ENCODE measurements around the gene VTI1A. TPM values are rescaled to one million over a fixed set of nuclear protein-coding genes. Genes with fewer than 3 reads are reported as not detected.

The VTI1A gene
- total RNA-seq, 4 donors from 2014 or later = 27.0 to 61.3 (median 49.8) TPM

- Histone ChIP-seq H3K4me1 (no peaks in the 10 kb centered on the region), H3K9me3 (no peaks in the 10 kb centered on the region), H3K27ac (no peak overlapping the region), H3K27me3 (no peaks in the 10 kb centered on the region), H3K4me3 (no peak overlapping the region), H3K36me3 (no peaks in the 10 kb centered on the region)
- no peak for DNase-seq
- WGBS, 2 donors = 85 to 97% methylated on average over 2 of the region's 2 CpGs
- TF ChIP-seq POLR2A (IDR thresholded peaks at IDR 0.05) = no peak
- TF ChIP-seq, protein P1, sequence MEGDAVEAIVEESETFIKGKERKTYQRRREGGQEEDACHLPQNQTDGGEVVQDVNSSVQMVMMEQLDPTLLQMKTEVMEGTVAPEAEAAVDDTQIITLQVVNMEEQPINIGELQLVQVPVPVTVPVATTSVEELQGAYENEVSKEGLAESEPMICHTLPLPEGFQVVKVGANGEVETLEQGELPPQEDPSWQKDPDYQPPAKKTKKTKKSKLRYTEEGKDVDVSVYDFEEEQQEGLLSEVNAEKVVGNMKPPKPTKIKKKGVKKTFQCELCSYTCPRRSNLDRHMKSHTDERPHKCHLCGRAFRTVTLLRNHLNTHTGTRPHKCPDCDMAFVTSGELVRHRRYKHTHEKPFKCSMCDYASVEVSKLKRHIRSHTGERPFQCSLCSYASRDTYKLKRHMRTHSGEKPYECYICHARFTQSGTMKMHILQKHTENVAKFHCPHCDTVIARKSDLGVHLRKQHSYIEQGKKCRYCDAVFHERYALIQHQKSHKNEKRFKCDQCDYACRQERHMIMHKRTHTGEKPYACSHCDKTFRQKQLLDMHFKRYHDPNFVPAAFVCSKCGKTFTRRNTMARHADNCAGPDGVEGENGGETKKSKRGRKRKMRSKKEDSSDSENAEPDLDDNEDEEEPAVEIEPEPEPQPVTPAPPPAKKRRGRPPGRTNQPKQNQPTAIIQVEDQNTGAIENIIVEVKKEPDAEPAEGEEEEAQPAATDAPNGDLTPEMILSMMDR (IDR thresholded peaks at IDR 0.05) = no peak
- intact Hi-C loops (cut with DNase I) = no loop called here
These were observed 197.2 kb downstream of the VTI1A start for GRCh38 chr10:112644265-112644645.

GRCh38 chr10:112649006-112649821, 202.2 kb downstream of the VTI1A start:
- DNase-seq = no peak
- 78 to 88% methylated on average over 3 to 4 of the region's 4 CpGs for WGBS, 2 donors
- Histone ChIP-seq H3K27me3 (no peaks in the 10 kb centered on the region), H3K36me3 (no peaks in the 10 kb centered on the region), H3K9me3 (no peaks in the 10 kb centered on the region), H3K27ac (no peak overlapping the region), H3K4me1 (no peaks in the 10 kb centered on the region), H3K4me3 (no peak overlapping the region)
- TF ChIP-seq, protein P1 (IDR thresholded peaks at IDR 0.05) = no peak
- TF ChIP-seq POLR2A (IDR thresholded peaks at IDR 0.05) = no peak
- intact Hi-C loops (cut with DNase I) = no loop called here

- Histone ChIP-seq H3K4me1 (no peaks in the 10 kb centered on the region), H3K27me3 (no peaks in the 10 kb centered on the region), H3K27ac (no peak overlapping the region), H3K4me3 (no peak overlapping the region), H3K9me3 (no peaks in the 10 kb centered on the region), H3K36me3 (no peaks in the 10 kb centered on the region)
- WGBS, 2 donors = 92 to 96% methylated on average over 4 of the region's 4 CpGs
- intact Hi-C loops (cut with DNase I) = no loop called here
- TF ChIP-seq POLR2A (IDR thresholded peaks at IDR 0.05) = no peak
- TF ChIP-seq, protein P1 (IDR thresholded peaks at IDR 0.05) = no peak
- DNase-seq = no peak
These were observed 202.8 kb downstream of the VTI1A start for GRCh38 chr10:112649822-112650152.

DNA sequence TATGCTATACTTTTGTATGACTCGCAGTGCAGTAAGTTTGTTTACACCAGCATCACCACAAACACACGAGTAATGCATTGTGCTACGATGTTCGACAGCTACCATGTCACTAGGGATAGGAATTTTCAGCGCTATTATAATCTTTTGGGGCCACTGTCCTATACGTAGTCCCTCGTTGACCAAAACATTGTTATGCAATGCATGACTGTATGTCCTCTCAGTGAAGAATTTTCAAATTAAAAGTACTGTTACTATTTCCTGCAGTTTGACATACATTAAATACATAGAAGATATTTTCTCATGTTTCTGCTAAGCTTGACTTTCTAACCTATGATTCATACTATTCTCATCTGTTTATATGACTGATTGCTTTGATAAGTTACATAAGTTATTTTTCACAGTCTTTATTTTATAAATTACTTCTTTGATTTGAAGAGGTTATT, 203.6 kb downstream of the VTI1A start:
- Histone ChIP-seq H3K36me3 (no peaks in the 10 kb centered on the region), H3K27me3 (no peaks in the 10 kb centered on the region), H3K9me3 (no peaks in the 10 kb centered on the region), H3K27ac (no peak overlapping the region), H3K4me1 (no peaks in the 10 kb centered on the region), H3K4me3 (no peak overlapping the region)
- WGBS, 2 donors = 78 to 80% methylated on average over 7 of the region's 7 CpGs
- TF ChIP-seq, protein P1 (IDR thresholded peaks at IDR 0.05) = no peak
- no peak for TF ChIP-seq POLR2A (IDR thresholded peaks at IDR 0.05)
- intact Hi-C loops (cut with DNase I) = no loop called here
- DNase-seq = no peak

- no peak for TF ChIP-seq POLR2A (IDR thresholded peaks at IDR 0.05)
- TF ChIP-seq, protein P1 (IDR thresholded peaks at IDR 0.05) = no peak
- H3K36me3 ChIP-seq = no peaks in the 10 kb centered on the region
- intact Hi-C loops (cut with DNase I) = no loop called here
- 78 to 93% methylated on average over 5 to 6 of the region's 6 CpGs for WGBS, 2 donors
- H3K27me3 ChIP-seq = no peaks in the 10 kb centered on the region
- H3K4me1 ChIP-seq = peaks cover 0 to 1% (median 0%) of the 10 kb centered on the region in 3 donors
- H3K4me3 ChIP-seq = no peak overlapping the region
- no peak for DNase-seq
- no peak overlapping the region for H3K27ac ChIP-seq
- no peaks in the 10 kb centered on the region for H3K9me3 ChIP-seq
These were observed 206.2 kb downstream of the VTI1A start for GRCh38 chr10:112653215-112653614.

All from esophagus squamous epithelium (tissue), 5 donors.